Neuron (in vitro differentiated cells): ENCODE measurements around the gene CDCA4.
"Not testable (repeated sequence)": the region's sequence is repeated elsewhere in the genome, so short reads cannot be mapped to it uniquely, and the experiment has no call there.

Experiments
- H2AFZ ChIP-seq: one replicate; pipeline ENCODE4 v1.6.1; 2013; ENCODE audit warnings: low read depth, mild to moderate bottlenecking, inconsistent platforms, low read length, moderate library complexity
- H3K27me3 ChIP-seq: one replicate; pipeline ENCODE4 v1.6.1; 2013; ENCODE audit warnings: low read length; ENCODE audit not compliant: insufficient read depth
- H3K36me3 ChIP-seq: one replicate; pipeline ENCODE4 v1.6.1; 2013; ENCODE audit warnings: low read length; ENCODE audit not compliant: insufficient read depth
- H3K4me1 ChIP-seq: one replicate; pipeline ENCODE4 v1.6.1; 2013; ENCODE audit warnings: low read length; ENCODE audit not compliant: insufficient read depth
- H3K4me3 ChIP-seq: 2 replicates; pipeline ENCODE4 v1.5.1; 2013; ENCODE audit warnings: mild to moderate bottlenecking, low read length, moderate library complexity
- H3K9me3 ChIP-seq: one replicate; pipeline ENCODE4 v1.6.1; 2013; ENCODE audit warnings: low read length

Gene CDCA4

DNA sequence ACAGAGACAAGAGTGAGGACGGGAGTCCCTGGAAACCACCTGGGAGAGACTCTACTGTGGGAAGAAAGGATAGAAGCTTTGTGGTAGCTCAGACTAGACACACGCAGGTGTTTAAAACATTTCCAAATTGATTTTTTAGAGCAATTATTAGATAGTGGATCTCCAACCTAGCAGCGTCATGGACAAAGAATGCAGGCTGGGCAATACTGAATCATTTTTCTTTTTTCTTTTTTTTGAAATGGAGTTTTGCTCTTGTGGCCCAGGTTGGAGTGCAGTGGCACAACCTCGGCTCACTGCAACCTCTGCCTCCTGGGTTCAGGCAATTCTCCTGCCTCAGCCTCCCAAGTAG lies 31.2 kb upstream of the CDCA4 start:
- no peak overlapping the region for H2AFZ ChIP-seq
- H3K9me3 ChIP-seq, result no peaks in the 10 kb centered on the region
- no peaks in the 10 kb centered on the region for H3K4me1 ChIP-seq
- no peaks in the 10 kb centered on the region for H3K36me3 ChIP-seq
- no peak overlapping the region for H3K4me3 ChIP-seq
- peaks cover 18% of the 10 kb centered on the region for H3K27me3 ChIP-seq

DNA sequence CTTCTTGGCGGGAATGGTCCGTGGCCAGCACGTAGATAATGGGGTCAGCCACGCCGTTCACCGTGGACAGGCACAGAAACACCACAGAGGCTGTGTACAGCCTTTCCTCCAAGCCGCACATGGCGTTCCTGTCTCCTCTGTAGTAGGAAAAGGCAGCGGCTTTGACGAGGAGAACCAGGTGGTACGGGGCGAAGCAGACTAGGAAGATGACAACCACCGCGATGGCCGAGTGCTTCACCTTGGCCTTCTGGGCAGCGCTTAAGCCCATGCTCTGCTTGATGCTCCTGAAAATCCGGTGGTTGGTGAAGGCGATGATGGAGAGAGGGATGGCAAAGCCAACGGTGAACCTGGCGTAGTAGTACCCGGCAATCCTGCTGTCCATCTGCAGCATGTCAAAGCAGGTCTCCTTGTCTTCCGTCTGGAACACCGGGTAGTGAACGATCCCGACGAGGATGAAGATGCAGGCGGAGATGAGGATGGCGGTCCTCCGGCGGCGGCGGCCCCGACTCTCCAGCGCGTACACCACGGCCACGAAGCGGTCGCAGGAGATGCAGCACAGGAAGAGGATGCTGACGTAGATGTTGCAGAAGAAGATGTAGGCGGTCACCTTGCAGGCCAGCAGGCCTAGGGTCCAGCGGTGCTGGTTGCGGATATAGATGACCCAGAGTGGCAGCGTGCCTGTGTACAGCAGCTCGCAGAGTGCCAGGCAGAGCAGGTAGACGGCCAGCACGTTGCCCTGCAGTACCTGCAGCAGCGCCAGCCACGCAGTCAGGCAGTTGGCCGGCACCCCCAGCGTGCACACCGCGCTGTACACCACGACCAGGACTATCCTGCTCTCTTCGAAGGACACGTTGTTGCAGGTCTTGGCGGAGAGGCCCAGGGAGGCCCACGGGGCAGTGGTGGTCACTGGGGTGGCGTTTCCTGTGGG lies 30.6 kb upstream of the CDCA4 start:
- no peaks in the 10 kb centered on the region for H3K36me3 ChIP-seq
- no peak overlapping the region for H3K4me3 ChIP-seq
- H3K27me3 ChIP-seq, result peaks cover 18% of the 10 kb centered on the region
- H2AFZ ChIP-seq, result no peak overlapping the region
- H3K9me3 ChIP-seq, result no peaks in the 10 kb centered on the region
- H3K4me1 ChIP-seq, result no peaks in the 10 kb centered on the region

DNA sequence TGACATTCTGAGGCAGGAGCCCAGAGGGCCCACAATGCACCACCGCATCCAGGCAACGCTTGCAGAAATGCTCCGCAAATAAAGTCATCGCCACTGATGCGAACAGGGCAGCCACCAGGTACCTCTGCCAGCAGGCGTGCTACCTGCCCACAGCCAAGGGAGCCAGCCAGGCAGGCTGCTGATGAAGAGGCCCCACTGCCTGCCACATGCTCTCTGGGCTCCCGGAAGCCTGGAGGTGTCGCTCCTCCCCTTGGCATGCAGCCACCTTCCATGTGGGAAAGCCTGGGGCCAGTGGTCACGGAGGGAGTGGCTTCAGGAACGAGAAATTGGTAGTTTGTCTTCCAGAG lies 29.6 kb upstream of the CDCA4 start:
- Histone ChIP-seq H3K4me1 (no peaks in the 10 kb centered on the region), H3K9me3 (no peaks in the 10 kb centered on the region), H2AFZ (no peak overlapping the region), H3K36me3 (no peaks in the 10 kb centered on the region), H3K4me3 (no peak overlapping the region), H3K27me3 (peaks cover 11% of the 10 kb centered on the region)

DNA sequence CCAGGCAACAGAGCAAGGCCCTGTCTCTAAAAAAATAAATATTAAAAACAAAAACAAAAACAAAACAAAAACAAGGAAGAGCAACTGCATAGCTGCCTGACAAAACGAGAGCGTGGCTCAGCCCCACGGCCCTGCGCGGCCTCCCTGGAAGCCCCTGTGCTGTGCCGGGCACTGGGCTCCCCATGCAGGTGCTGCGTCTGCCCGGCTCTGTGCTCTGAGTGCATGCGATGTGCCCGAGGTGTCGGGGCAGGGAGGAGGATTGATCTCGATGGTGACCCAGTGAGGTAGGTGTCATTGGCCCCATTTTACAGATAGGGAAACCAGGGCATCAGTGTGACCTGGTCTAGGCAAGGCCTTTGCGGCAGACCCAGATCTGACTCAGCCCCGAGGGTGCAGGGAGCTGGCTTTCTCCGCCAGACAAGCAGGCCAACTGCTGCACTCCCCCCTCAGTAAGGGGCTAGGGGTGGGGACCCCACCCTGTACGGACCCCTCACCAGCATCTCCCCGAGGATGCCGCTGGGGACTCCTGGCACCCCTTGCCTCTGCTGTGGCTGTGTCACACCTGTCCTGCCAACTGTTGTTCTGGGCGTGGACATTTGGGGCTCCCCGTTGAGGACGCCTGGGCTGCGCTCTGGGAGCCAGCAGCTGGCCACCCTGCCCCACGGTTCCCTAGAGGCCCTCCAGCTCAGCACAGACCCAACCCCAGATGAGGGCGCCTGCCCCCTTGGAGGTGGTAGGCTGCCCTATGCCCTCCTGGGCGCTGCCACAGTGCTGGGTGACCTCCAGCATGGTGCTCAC lies 29.1 kb upstream of the CDCA4 start:
- H2AFZ ChIP-seq, result no peak overlapping the region
- no peaks in the 10 kb centered on the region for H3K36me3 ChIP-seq
- H3K4me1 ChIP-seq, result no peaks in the 10 kb centered on the region
- H3K4me3 ChIP-seq, result no peak overlapping the region
- no peaks in the 10 kb centered on the region for H3K9me3 ChIP-seq
- peaks cover 7% of the 10 kb centered on the region for H3K27me3 ChIP-seq

DNA sequence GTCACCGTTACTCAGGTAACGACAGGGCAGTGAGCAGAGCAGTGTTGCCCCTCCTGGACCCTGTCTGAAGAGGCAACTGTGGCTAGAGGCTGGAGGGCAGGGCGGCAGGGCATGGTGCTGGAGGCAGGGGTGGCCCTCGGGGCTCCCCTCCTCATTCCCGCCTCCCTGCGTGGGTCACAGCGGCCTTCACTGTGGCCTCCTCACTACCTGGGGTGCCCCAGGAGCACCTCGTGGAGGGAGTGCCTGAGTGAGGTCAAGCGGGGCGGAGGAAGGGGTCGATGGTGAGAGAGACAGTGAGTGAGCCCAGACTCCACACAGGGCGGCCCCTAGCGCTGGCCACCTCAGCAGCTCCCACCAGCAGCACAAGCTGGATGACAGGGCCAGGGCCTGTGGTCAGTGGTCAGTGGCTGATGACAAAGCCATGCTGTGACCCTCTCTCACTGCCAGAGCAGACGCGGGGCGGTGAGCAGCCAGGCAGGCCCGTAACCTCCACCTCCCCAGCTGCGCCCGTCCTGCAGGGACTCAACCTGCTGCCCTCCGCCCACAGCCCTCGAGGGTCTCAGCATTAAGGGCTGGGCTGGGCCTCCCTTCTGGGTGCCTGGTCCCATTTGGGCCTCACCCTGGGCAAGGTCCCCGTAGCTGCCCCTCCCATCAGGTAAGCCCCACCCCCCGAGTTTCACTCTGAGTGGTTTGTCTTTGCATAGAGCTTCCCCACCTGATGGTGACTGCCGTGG lies 26.6 kb upstream of the CDCA4 start:
- Histone ChIP-seq H3K4me1 (no peaks in the 10 kb centered on the region), H2AFZ (no peak overlapping the region), H3K27me3 (peaks cover 11% of the 10 kb centered on the region), H3K36me3 (no peaks in the 10 kb centered on the region), H3K4me3 (no peak overlapping the region), H3K9me3 (no peaks in the 10 kb centered on the region)

DNA sequence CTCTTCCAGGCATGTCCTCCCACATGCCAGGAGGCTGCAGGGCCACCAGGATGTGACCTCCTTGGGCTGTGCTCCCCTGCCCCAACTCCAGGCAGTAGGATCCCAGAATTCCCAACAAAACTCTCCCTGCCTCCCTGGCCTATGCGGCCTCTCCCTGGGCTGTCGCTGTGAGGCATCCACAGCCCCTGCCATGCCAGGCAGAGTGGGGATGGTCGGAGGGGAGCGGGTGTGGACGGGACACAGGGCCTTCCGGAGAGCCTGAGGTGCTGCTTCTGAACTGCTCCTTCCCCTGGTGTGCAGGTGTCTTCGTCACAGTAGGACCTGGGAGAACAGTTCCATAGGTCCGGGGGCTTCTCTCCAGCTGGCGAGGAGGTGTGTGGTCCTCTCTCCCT lies 26.0 kb upstream of the CDCA4 start:
- Histone ChIP-seq H3K36me3 (no peaks in the 10 kb centered on the region), H3K27me3 (peaks cover 17% of the 10 kb centered on the region), H3K4me3 (no peak overlapping the region), H3K9me3 (no peaks in the 10 kb centered on the region), H2AFZ (no peak overlapping the region), H3K4me1 (no peaks in the 10 kb centered on the region)

DNA sequence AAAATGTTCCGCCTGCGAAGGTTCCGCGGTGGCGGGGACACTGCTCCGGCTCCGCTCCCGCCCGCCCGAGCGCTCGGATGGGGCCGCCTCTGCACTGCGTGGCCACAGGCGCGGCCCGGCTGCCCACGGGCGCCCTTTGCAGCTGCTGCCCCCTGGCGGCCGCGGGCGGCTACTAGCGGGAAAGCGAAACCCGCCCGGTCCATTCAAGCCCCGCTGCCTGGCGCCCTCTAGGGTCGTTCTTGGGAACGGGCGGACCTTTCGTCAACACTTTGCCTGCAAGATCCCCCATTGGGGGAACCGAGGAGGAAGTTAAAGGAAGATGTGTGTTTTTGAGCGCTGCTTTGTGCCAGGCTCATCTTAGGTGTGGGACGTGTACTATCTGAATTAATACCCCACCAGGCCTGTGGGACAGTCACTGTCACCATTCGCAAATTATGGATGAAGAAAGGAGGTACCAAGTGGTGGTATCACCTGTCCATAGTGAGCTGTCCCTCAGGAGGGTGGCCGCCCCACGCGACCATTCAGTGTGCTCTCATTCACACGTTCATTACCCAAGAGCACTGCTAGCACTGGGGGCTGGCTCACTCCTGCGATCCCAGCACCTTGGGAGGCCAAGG lies 24.9 kb upstream of the CDCA4 start:
- H3K9me3 ChIP-seq, result no peaks in the 10 kb centered on the region
- no peaks in the 10 kb centered on the region for H3K4me1 ChIP-seq
- no peaks in the 10 kb centered on the region for H3K36me3 ChIP-seq
- H3K4me3 ChIP-seq, result no peak overlapping the region
- peaks cover 18% of the 10 kb centered on the region for H3K27me3 ChIP-seq
- H2AFZ ChIP-seq, result no peak overlapping the region

DNA sequence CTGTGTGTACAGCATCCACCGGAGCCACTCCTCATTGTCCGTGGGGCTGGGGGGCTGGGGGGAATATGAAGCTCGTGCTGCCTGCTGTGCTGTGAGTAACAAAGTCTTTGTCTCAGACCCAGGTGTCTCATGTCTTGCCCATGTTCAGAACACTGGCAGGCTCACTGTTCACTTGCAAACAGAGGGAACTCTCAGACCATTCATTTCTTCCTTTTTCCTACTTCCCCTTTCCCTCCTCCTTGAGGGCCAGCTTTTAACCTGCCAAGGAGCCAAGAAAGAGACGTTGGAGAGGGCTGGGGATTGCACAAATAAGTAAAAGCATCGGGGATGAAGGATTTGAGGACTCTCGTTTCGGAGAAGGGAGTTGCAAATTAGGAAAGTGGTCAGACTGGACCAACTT lies 22.8 kb upstream of the CDCA4 start:
- H3K9me3 ChIP-seq, result no peaks in the 10 kb centered on the region
- peaks cover 18% of the 10 kb centered on the region for H3K27me3 ChIP-seq
- no peaks in the 10 kb centered on the region for H3K36me3 ChIP-seq
- H3K4me1 ChIP-seq, result peaks cover 6% of the 10 kb centered on the region
- H3K4me3 ChIP-seq, result no peak overlapping the region
- H2AFZ ChIP-seq, result no peak overlapping the region

DNA sequence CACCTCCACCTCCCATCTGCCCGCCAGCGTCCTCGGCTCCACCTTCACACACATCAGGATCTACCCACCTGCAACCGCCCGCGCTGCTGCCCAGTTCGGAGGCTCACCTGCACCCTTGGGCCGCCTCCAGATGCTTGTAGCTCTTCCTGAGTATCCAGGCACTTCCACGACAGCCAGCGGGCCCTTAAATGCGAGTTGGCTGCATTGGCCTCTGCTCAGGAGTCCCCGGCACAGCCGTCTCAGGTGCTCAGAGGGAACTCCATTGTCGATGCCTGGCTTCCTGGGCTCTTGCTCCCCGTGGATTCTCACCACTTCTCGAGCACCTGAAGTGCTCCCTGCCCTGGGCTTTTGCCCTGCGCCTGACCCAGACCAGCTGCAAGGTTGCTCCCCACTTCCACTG lies 21.9 kb upstream of the CDCA4 start:
- no peaks in the 10 kb centered on the region for H3K9me3 ChIP-seq
- H2AFZ ChIP-seq, result no peak overlapping the region
- no peak overlapping the region for H3K4me3 ChIP-seq
- peaks cover 18% of the 10 kb centered on the region for H3K27me3 ChIP-seq
- H3K36me3 ChIP-seq, result no peaks in the 10 kb centered on the region
- H3K4me1 ChIP-seq, result peaks cover 9% of the 10 kb centered on the region

DNA sequence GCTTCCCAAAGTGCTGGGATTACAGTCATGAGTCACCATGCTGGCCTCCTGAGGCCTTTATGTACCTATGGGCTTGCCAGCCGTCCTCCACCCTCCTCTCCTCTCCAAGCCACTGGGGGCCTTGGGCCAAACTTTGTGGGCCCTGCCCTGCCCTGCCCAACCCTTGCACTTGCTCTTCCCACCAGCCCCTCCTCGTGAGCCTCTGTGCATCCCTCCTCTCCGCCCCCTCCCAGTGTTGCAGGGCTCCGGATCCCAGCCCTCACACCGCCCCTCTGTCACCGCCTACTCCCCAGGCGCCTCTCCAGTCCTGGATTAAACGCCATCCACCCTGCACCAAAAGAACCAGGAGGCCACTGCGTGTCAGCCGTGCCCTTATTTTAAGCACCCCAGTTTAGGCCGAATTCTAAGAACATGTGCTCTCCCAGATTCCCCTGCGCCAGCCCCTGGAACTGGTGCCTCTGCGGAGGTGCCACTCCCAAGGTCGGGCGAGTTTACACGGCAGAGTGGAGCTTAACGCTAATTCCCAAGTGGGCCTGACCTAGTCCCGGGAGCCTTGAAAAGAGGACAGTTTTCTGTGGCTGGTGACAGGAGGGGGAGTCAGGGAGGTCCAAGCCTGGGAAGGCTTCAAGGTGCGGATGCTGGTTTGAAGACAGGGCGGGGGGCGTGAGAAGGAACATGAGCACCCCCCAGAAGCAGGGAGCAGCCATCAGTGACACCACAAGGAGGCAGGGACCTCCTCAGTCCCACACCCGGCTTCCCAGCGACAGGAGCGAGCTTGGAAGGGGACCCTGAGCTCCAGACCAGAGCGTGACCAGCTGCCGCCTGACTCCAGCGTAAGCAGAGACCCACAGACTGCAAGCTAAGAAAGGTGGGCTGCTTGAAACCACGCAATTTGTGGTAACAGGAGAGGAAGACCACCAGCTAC lies 21.2 kb upstream of the CDCA4 start:
- Histone ChIP-seq H3K27me3 (peaks cover 17% of the 10 kb centered on the region), H3K36me3 (no peaks in the 10 kb centered on the region), H3K4me1 (peaks cover 9% of the 10 kb centered on the region), H2AFZ (no peak overlapping the region), H3K4me3 (no peak overlapping the region), H3K9me3 (no peaks in the 10 kb centered on the region)

DNA sequence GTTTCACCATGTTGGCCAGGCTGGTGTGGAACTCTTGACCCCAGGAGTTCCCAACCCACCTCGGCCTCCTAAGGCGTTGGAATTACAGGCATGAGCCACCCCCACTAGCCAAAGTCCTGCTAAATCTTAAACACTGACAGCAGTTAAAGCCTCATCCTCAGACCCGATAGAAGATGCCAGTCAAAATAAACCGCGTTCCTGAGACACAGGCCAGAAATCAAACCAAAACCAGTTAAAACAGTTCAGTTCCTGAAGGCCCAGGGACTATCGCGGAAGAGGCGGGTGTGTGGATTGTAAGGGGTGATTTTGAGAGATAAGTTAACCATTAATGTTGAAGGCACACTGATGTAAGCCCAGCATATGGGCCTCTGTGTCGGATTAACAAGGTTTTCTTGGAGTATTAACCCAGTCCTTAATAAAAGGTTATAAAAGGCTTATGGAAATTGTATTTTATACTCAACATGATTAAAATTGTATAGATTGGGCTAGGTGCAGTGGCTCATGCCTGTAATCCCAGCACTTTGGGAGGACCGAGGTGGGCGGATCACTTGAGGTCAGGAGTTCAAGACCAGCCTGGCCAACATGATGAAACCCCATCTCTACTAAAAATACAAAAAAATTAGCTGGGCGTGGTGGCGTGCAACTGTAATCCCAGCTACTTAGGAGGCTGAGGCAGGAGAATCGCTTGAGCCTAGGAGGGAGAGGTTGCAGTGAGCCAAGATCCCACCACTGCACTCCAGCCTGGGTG lies 18.7 kb upstream of the CDCA4 start:
- no peaks in the 10 kb centered on the region for H3K9me3 ChIP-seq
- H3K4me3 ChIP-seq, result no peak overlapping the region
- H3K36me3 ChIP-seq, result no peaks in the 10 kb centered on the region
- peaks cover 15% of the 10 kb centered on the region for H3K27me3 ChIP-seq
- H3K4me1 ChIP-seq, result peaks cover 9% of the 10 kb centered on the region
- H2AFZ ChIP-seq, result no peak overlapping the region

DNA sequence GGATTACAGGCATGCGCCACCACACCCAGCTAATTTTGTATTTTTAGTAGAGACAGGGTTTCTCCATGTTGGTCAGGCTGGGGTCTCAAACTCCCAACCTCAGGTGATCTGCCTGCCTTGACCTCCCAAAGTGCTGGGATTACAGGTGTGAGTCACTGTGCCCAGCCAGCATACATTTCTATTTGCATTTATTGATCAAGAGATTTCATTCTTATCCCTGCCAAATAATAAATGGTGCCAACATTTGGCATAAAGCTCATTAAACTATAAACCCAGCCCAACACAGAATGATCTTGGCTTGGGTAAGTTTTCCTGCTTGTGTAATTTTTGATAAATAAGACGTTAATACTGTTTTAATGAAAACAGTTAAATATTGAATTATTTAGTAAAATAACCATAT lies 14.7 kb upstream of the CDCA4 start:
- H3K4me3 ChIP-seq, H3K36me3 ChIP-seq, H2AFZ ChIP-seq, H3K9me3 ChIP-seq, H3K4me1 ChIP-seq: not testable (repeated sequence)
- peaks cover 25% of the 10 kb centered on the region for H3K27me3 ChIP-seq
